ENCODE results near the gene DGKI. TPM values are rescaled to one million over a fixed set of nuclear protein-coding genes. Genes with fewer than 3 reads are reported as not detected.

DGKI gene
- total and polyA plus RNA-seq, 2 of the 4 experiments (the other 2 are of a cell fraction) = 3.9 to 15.8 TPM

DNA sequence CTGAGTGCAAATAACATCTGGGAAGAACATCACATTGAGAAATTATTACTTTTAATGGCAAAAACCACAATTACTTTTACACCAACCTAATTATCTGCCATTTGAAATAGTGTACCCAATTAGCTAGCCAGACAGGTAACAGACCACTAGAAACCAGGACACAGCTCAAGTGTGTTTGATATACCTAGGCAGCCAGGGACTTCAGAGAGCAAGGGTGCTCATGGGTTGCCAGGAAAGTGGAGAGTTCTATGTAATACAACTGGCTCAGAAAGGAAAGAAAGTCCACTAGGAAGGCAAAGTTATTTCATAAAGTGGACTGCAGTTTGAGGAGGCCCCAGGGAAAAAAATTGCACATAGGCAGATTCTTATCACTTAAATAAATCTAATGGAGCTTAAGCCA is 453.2 kb downstream of the DGKI start:
- no peak overlapping the region for H4K5ac ChIP-seq (ENCODE audit: low read depth, low read length)
- POLR2A ChIA-PET (ENCODE audit: unreplicated experiment) = no interaction called here
- H4K8ac ChIP-seq (ENCODE audit: low read depth in 2 of 2, low read length in 2 of 2) = no peak overlapping the region
- no peaks in the 10 kb centered on the region for H3K9me3 ChIP-seq (ENCODE audit: control insufficient read depth, insufficient read depth, low read length)
- H3K14ac ChIP-seq (replicated peaks; ENCODE audit: low read depth, low read length) = no peak overlapping the region
- no peak overlapping the region for H3K9ac ChIP-seq (ENCODE audit: low read depth, low read length)
- DNase-seq = no peak
- H3K18ac ChIP-seq (ENCODE audit: low read depth, low read length) = no peak overlapping the region
- no peak for ATAC-seq (ENCODE audit: low read depth)
- H3K9me1 ChIP-seq (ENCODE audit: insufficient read depth, low read length) = peaks cover 2% of the 10 kb centered on the region; the same call in 1 of the 2 replicates
- H2BK15ac ChIP-seq (ENCODE audit: low read depth, low read length) = no peak overlapping the region
- dilution Hi-C loops (cut with HindIII; ENCODE audit: low sequenced_read_pairs, unreplicated experiment) = no loop called here
- H2BK20ac ChIP-seq (ENCODE audit: low read depth, low read length) = no peak overlapping the region
- H4K20me1 ChIP-seq (ENCODE audit: insufficient read depth, low read length) = no peaks in the 10 kb centered on the region
- no TSS peak for BruUV-seq (replicated peaks)
- no peak overlapping the region for H2BK120ac ChIP-seq (ENCODE audit: low read depth, low read length)
- in situ Hi-C loops (cut with MboI; ENCODE audit: low sequenced_read_pairs) = no loop called here
- H2AK5ac ChIP-seq (ENCODE audit: low read depth, low read length) = no peak overlapping the region
- no peak overlapping the region for H3K27ac ChIP-seq (ENCODE audit: insufficient read depth, low read length)
- H3K4me2 ChIP-seq (ENCODE audit: low read depth, low read length) = no peak overlapping the region
- H3K4ac ChIP-seq (ENCODE audit: low read depth, low read length) = no peak overlapping the region
- no peaks in the 10 kb centered on the region for H3K27me3 ChIP-seq (ENCODE audit: control insufficient read depth, insufficient read depth, low read length)
- intact Hi-C loops (cut with micrococcal nuclease) = no loop called here
- H3K79me1 ChIP-seq (ENCODE audit: low read depth in 1 of 2, low read length in 2 of 2) = no peaks in the 10 kb centered on the region
- no peaks in the 10 kb centered on the region; the same call in 1 of the 2 replicates for H3K36me3 ChIP-seq (ENCODE audit: control insufficient read depth, insufficient read depth, low read length)
- no peak overlapping the region for H3K56ac ChIP-seq (ENCODE audit: extremely low read depth, insufficient read depth, low read length)
- no peak overlapping the region for H3K23ac ChIP-seq (ENCODE audit: low read depth, low read length)
- peaks cover 3% of the 10 kb centered on the region; the same call in 1 of the 2 replicates for H3K4me1 ChIP-seq (ENCODE audit: control insufficient read depth, insufficient read depth, low read length)
- H3K4me3 ChIP-seq (ENCODE audit: insufficient read depth, low read depth, low read length) = no peak overlapping the region
- TF ChIP-seq MAZ (IDR thresholded peaks at IDR 0.05; ENCODE audit: borderline replicate concordance, low read depth, low read length) = no peak
- no peak for TF ChIP-seq POLR2A (IDR thresholded peaks at IDR 0.05; ENCODE audit: low read depth, low read length)
- TF ChIP-seq, protein P1, sequence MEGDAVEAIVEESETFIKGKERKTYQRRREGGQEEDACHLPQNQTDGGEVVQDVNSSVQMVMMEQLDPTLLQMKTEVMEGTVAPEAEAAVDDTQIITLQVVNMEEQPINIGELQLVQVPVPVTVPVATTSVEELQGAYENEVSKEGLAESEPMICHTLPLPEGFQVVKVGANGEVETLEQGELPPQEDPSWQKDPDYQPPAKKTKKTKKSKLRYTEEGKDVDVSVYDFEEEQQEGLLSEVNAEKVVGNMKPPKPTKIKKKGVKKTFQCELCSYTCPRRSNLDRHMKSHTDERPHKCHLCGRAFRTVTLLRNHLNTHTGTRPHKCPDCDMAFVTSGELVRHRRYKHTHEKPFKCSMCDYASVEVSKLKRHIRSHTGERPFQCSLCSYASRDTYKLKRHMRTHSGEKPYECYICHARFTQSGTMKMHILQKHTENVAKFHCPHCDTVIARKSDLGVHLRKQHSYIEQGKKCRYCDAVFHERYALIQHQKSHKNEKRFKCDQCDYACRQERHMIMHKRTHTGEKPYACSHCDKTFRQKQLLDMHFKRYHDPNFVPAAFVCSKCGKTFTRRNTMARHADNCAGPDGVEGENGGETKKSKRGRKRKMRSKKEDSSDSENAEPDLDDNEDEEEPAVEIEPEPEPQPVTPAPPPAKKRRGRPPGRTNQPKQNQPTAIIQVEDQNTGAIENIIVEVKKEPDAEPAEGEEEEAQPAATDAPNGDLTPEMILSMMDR (conservative IDR thresholded peaks at IDR 0.05; ENCODE audit: low read depth, low read length) = no peak
- TF ChIP-seq BHLHE40 (IDR thresholded peaks at IDR 0.05; ENCODE audit: low read depth, low read length) = no peak
- no peak for TF ChIP-seq MAFK (IDR thresholded peaks at IDR 0.05; ENCODE audit: low read depth, low read length)
- TF ChIP-seq RCOR1 (IDR thresholded peaks at IDR 0.05; ENCODE audit: insufficient replicate concordance, low read length) = no peak
- no peak for TF ChIP-seq NFE2L2 (IDR thresholded peaks at IDR 0.05; ENCODE audit: low read depth, low read length)
- TF ChIP-seq, protein P2, sequence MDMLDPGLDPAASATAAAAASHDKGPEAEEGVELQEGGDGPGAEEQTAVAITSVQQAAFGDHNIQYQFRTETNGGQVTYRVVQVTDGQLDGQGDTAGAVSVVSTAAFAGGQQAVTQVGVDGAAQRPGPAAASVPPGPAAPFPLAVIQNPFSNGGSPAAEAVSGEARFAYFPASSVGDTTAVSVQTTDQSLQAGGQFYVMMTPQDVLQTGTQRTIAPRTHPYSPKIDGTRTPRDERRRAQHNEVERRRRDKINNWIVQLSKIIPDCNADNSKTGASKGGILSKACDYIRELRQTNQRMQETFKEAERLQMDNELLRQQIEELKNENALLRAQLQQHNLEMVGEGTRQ (IDR thresholded peaks at IDR 0.05; ENCODE audit: low read depth, low read length) = no peak
- no peak for TF ChIP-seq RFX5 (IDR thresholded peaks at IDR 0.05; ENCODE audit: low read depth, low read length)
- no peak for TF ChIP-seq CHD1 (IDR thresholded peaks at IDR 0.05; ENCODE audit: low read depth, low read length)
- TF ChIP-seq CEBPB (IDR thresholded peaks at IDR 0.05; ENCODE audit: low read depth, low read length) = no peak
- no peak for TF ChIP-seq RAD21 (IDR thresholded peaks at IDR 0.05; ENCODE audit: low read length)
- H2BK5ac ChIP-seq (ENCODE audit: low read depth, low read length, poor library complexity, severe bottlenecking) = no peak overlapping the region
- no peak overlapping the region for H2AFZ ChIP-seq (replicated peaks; ENCODE audit: low read length, poor library complexity)
- no peak overlapping the region for H4K91ac ChIP-seq (ENCODE audit: insufficient read depth, low read depth, low read length)
- no peak overlapping the region for H2AK9ac ChIP-seq (replicated peaks; ENCODE audit: low read depth, low read length, poor library complexity)
- CTCF ChIA-PET = no interaction called here
